ENCODE measurements around the gene DDX17. TPM values are rescaled to one million over a fixed set of nuclear protein-coding genes. Genes with fewer than 3 reads are reported as not detected.
A peak's percentile ranks its signal among the peaks of the same experiment; 100 is the strongest.

DDX17 gene
- total RNA-seq, 1 donor from 2014 or later = 837 TPM

DNA sequence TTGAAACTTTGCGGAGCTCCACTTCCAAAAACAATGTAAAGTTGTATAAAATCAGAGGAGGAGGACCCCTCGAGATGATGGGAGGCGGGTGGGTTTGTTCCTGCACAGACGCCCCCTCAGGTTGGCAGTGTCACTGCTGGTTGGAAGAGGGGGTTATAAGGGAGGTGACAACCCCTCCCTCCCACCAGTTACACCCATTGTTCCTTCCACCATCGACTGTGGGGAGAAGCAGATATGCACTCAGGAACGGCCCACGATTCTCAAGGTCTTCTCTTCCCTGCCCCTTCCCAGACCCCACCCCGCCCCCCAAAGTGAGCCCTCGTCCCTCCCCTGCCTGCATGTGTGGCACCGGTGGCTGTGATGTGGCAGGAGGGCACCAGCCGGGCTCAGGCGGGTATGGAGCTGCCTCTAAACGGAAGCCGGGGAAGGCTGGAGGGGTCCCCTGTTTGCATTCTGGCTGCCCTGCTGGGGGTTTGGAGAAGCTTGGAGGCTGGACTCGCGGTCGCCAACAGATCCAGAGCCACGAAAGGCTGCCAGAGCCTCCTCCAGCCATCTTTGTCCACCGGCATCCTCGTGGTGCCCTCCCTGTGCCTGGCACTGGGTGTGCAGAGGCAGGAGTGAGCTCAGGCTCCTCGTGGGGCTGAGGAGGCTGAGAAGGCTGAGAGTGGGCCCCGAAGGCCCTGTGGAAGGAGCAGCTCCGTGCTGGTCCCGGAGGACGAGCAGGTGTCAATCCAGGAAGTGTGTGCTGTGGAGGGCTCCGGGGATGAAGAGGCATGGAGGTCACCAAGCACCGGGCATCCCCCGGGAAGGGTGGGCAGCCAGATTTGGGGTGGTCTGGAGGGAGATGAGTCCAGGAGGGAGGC lies 37.4 kb downstream of the DDX17 start:
- intact Hi-C loops (cut with DNase I) = loop anchor here (2.0 to 5.0 kb wide), 2 partner anchors 38 to 71 kb away; partner anchors contain the start of gene DDX17
- H3K4me1 ChIP-seq = peaks cover 0 to 12% of the 10 kb centered on the region in 2 donors
- peak overlapping the region; percentile 63 to 82 for H3K4me3 ChIP-seq
- no peaks in the 10 kb centered on the region for H3K27me3 ChIP-seq
- no peaks in the 10 kb centered on the region for H3K36me3 ChIP-seq
- peak overlapping the region in 1 of 2 donors; percentile 48 for H3K27ac ChIP-seq
- no peak for DNase-seq (ENCODE audit: low spot score in 2 of 2)
- no peaks in the 10 kb centered on the region for H3K9me3 ChIP-seq
- no peak for TF ChIP-seq CTCF (IDR thresholded peaks at IDR 0.05)

- Histone ChIP-seq H3K9me3 (no peaks in the 10 kb centered on the region), H3K27me3 (no peaks in the 10 kb centered on the region), H3K4me1 (peaks cover 0 to 12% of the 10 kb centered on the region in 2 donors), H3K36me3 (no peaks in the 10 kb centered on the region), H3K4me3 (peak within 1 kb of the TSS; percentile 63 to 82), H3K27ac (peak within 1 kb of the TSS in 1 of 2 donors; percentile 48)
- peak in 1 of 2 donors; percentile 87 for DNase-seq (ENCODE audit: low spot score in 2 of 2)
- intact Hi-C loops (cut with DNase I) = loop anchor here (2.0 to 5.0 kb wide), 2 partner anchors 39 to 71 kb away; partner anchors contain the start of gene DDX17
- no peak for TF ChIP-seq CTCF (IDR thresholded peaks at IDR 0.05)
Observed at GRCh38 chr22:38467904-38468442, 38.1 kb downstream of the DDX17 start, which contains the start of gene KDELR3. Gene KDELR3 (plus strand): TSS chr22:38468096. CDS start chr22:38468234, 138 bp downstream.

GRCh38 chr22:38467438-38467903 lies 38.6 kb downstream of the DDX17 start:
- H3K9me3 ChIP-seq = no peaks in the 10 kb centered on the region
- no peaks in the 10 kb centered on the region for H3K36me3 ChIP-seq
- TF ChIP-seq CTCF (IDR thresholded peaks at IDR 0.05) = no peak
- no peak for DNase-seq (ENCODE audit: low spot score in 2 of 2)
- H3K4me1 ChIP-seq = peaks cover 0 to 12% of the 10 kb centered on the region in 2 donors
- no peak overlapping the region for H3K27ac ChIP-seq
- H3K4me3 ChIP-seq = peak overlapping the region; percentile 63 to 82
- no peaks in the 10 kb centered on the region for H3K27me3 ChIP-seq
- intact Hi-C loops (cut with DNase I) = loop anchor here (5.0 kb wide), 1 partner anchor 70 kb away; no protein-coding TSS in a partner anchor

- Histone ChIP-seq H3K36me3 (no peaks in the 10 kb centered on the region), H3K4me3 (no peak overlapping the region), H3K9me3 (no peaks in the 10 kb centered on the region), H3K27me3 (no peaks in the 10 kb centered on the region), H3K4me1 (peaks cover 11 to 20% of the 10 kb centered on the region in 2 donors), H3K27ac (no peak overlapping the region)
- intact Hi-C loops (cut with DNase I) = loop anchor here (5.0 kb wide), 1 partner anchor 69 kb away; no protein-coding TSS in a partner anchor
- no peak for DNase-seq (ENCODE audit: low spot score in 2 of 2)
- TF ChIP-seq CTCF (IDR thresholded peaks at IDR 0.05) = no peak
Observed at GRCh38 chr22:38465673-38466490, 40.2 kb downstream of the DDX17 start.
